Activated CD4-positive, alpha-beta T cell treated with anti-CD3 and anti-CD28 coated beads for 24 hours (primary cell): ENCODE measurements around the gene RABL3.
"Not testable (repeated sequence)": the region's sequence is repeated elsewhere in the genome, so short reads cannot be mapped to it uniquely, and the experiment has no call there.

Source experiments
- DNase-seq, 2 donors: peaks; one replicate each; pipeline ENCODE4 v3.0.0-alpha.2; 2020; ENCODE audit warnings: low read depth in 2 of 2

RABL3 gene

GRCh38 chr3:120646771-120647432, 95.4 kb downstream of the RABL3 start:
- no peak for DNase-seq

- DNase-seq = no peak
Measured at GRCh38 chr3:120645083-120645845, 97.1 kb downstream of the RABL3 start.

- no peak for DNase-seq
Measured at GRCh38 chr3:120642368-120642948, 99.9 kb downstream of the RABL3 start.

- DNase-seq = no peak
Measured at GRCh38 chr3:120641696-120642246, 100.5 kb downstream of the RABL3 start.

- no peak for DNase-seq
Measured at GRCh38 chr3:120640231-120640630, 102.1 kb downstream of the RABL3 start.

- not testable (repeated sequence) for DNase-seq
Measured at GRCh38 chr3:120638820-120639219, 103.5 kb downstream of the RABL3 start.

DNA sequence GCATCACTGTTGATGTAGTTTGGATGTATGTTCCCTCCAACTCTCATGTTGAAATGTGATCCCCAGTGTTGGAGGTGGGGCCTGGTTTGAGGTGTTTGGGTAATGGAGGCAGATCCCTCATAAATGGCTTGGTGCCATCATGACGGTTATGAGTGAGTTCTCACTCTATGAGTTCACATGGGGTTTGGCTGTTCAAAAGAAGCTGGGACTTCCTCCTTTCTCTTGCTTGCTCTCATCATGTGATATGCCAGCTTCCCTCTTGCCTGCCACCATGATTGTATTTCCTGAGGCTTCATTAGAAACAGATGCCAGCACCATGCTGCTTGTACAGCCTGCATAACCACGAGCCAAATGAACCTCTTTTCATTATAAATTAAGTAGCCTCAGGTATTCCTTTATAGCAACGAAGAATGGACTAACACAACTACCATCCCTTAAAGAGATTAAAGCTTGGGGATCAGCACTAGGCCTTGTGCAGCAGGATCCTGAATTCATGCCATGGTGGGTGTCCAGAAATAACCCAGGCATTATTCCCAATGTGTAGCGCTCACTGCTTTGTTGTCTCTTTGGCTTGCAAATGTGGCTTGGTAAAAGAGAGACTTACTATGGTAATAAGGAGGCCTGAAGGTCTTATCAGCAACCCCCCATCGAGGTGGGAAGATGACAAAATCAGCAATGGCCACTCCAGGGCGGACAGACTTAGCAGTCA, 104.3 kb downstream of the RABL3 start:
- DNase-seq = no peak

DNA sequence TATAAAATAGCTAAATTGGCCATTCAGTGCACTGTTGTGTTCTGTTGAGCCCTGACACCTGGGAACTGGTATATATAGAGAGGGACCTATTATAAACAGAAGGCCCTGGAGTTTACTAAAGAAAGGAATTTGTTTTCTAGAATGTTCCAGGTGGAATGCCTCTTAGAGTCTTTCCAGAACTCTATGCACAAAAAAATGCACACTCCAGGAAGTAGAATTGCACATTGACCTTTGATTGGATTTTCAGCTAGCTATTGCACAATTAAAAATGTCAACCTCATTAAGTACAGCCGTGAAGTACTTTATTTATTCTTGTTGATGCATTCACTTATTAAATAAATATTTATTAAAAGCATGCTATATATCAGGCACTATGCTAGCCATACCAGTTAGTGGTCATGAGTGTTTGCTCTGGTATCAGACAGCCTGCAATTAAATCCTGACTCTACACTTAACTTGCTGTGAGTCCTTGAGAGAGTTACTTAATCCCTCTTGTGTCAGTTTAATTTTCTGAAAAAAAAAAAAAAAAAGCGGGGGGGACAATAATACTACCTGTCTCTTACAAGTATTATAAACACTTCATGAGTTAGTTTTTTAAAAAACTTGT, 105.4 kb downstream of the RABL3 start:
- DNase-seq = no peak
